HepG2 (cell line): ENCODE measurements around the gene SHISA7. TPM values are rescaled to one million over a fixed set of nuclear protein-coding genes. Genes with fewer than 3 reads are reported as not detected.

Experiments used
- ATAC-seq: fragments of 200-7000 bp; cut with Tn5 transposase; 3 replicates; pipeline ENCODE4 v1.9.1; 2020; ENCODE audit warnings: mild to moderate bottlenecking, moderate library complexity
- BruUV-seq: library from RNA; stranded (reverse); fragments of 400-500 nt; replicated peaks from 2 replicates; lab custom pipeline; 2021; lab: Mats Ljungman, UMichigan
- CTCF ChIA-PET: fragments of 300-600 bp; formaldehyde crosslinking; extraction: SDS; loops from one replicate; lab custom pipeline; 2021; ENCODE audit warnings: low total read pairs, inconsistent platforms, low intra/inter-chr PET ratio; lab: Yijun Ruan, JAX
- POLR2A ChIA-PET: fragments of 350-600 bp; sonication (Branson Sonifier 250); formaldehyde crosslinking; loops from one replicate; lab custom pipeline; 2020; ENCODE audit warnings: antibody characterized with exemption, inconsistent platforms; lab: Yijun Ruan, JAX
- DNase-seq: peaks from one replicate; pipeline ENCODE4 v3.0.0-alpha.2; 2015; ENCODE audit warnings: low spot score
- FAIRE-seq: peaks from 3 replicates; lab custom pipeline; 2011; peaks lifted over from hg19 to GRCh38; lab: Jason Lieb, UNC
- H2AFZ ChIP-seq: one replicate; pipeline ENCODE4 v1.6.1; 2011; ENCODE audit warnings: low read length, inconsistent platforms
- H3K27ac ChIP-seq: fragments of 300-600 bp; 3 replicates; pipeline ENCODE4 v1.8.0; 2011; ENCODE audit warnings: mixed run types, mild to moderate bottlenecking, mixed read lengths, low read length, inconsistent platforms; ENCODE audit not compliant: insufficient read depth; ENCODE audit errors: extremely low read length
- H3K27me3 ChIP-seq, 2 experiments: fragments of 200-600 bp in 1 of 2; 2 replicates in 1 of 2; 3 replicates in 1 of 2; pipeline versions ENCODE4 v1.6.0 to v1.8.0; 2011; ENCODE audit warnings: low read length in 2 of 2, mild to moderate bottlenecking in 2 of 2, moderate library complexity in 2 of 2, inconsistent platforms in 1 of 2; ENCODE audit not compliant: insufficient read depth in 2 of 2, control insufficient read depth in 1 of 2
- H3K36me3 ChIP-seq, 2 experiments: fragments of 200-600 bp in 1 of 2; replicated peaks in 1 of 2; 2 replicates in 1 of 2; 3 replicates in 1 of 2; pipeline versions ENCODE4 v1.5.1 to v1.8.0; 2011; ENCODE audit warnings: low read length in 2 of 2, inconsistent platforms in 1 of 2; ENCODE audit not compliant: insufficient read depth in 2 of 2, control insufficient read depth in 1 of 2
- H3K4me1 ChIP-seq: 2 replicates; pipeline ENCODE4 v1.5.1; 2012; ENCODE audit warnings: low read length, inconsistent platforms; ENCODE audit not compliant: insufficient read depth
- H3K4me2 ChIP-seq: 2 replicates; pipeline ENCODE4 v1.6.0; 2011; ENCODE audit warnings: low read depth, low read length, inconsistent platforms
- H3K4me3 ChIP-seq, 3 experiments: fragments of 200-600 bp in 1 of 3; sonication (generic), shearing (Covaris generic) in 1 of 3; replicated peaks in 1 of 3; 2 replicates each; pipeline ENCODE4 v1.5.1; 2011 to 2016; ENCODE audit warnings: low read length in 3 of 3, inconsistent platforms in 2 of 3, low read depth in 2 of 3, mild to moderate bottlenecking in 2 of 3, control low read depth in 1 of 3, mixed read lengths in 1 of 3; ENCODE audit not compliant: insufficient read depth in 1 of 3
- H3K79me2 ChIP-seq: one replicate; pipeline ENCODE4 v1.6.1; 2011; ENCODE audit warnings: low read length, inconsistent platforms; ENCODE audit not compliant: insufficient read depth
- H3K9ac ChIP-seq: 2 replicates; pipeline ENCODE4 v1.6.0; 2011; ENCODE audit warnings: mild to moderate bottlenecking, low read depth, low read length, inconsistent platforms; ENCODE audit not compliant: insufficient read depth
- H3K9me3 ChIP-seq: 2 replicates; pipeline ENCODE4 v1.5.1; 2012; ENCODE audit warnings: mild to moderate bottlenecking, low read length
- H4K20me1 ChIP-seq: 2 replicates; pipeline ENCODE4 v1.6.0; 2011; ENCODE audit warnings: inconsistent platforms, mild to moderate bottlenecking, low read length, moderate library complexity; ENCODE audit not compliant: insufficient read depth
- AGO2 ChIP-seq: fragments of 200-400 bp; formaldehyde crosslinking; optimal IDR thresholded peaks from 2 replicates; pipeline ENCODE3; 2017; ENCODE audit warnings: mild to moderate bottlenecking, low read depth, low read length, moderate library complexity
- AKAP8 ChIP-seq: sonication (generic); formaldehyde crosslinking; IDR thresholded peaks from 2 replicates; pipeline ENCODE4 v1.5.1; 2020; ENCODE audit warnings: mild to moderate bottlenecking, missing genetic modification reagents
- HMG20A ChIP-seq: IDR thresholded peaks from 2 replicates; pipeline ENCODE4 v1.6.1; 2016; ENCODE audit warnings: borderline replicate concordance
- KDM2A ChIP-seq: sonication (generic); formaldehyde crosslinking; IDR thresholded peaks from 2 replicates; pipeline ENCODE4 v1.4.0; 2020; ENCODE audit warnings: low read depth, missing genetic modification reagents, borderline replicate concordance
- PAF1 ChIP-seq: IDR thresholded peaks from 2 replicates; pipeline ENCODE4 v1.6.1; 2016; ENCODE audit warnings: missing genetic modification reagents, missing compliant biosample characterization
- POLR2G ChIP-seq: fragments of 200-400 bp; formaldehyde crosslinking; IDR thresholded peaks from 2 replicates; pipeline ENCODE4 v1.6.1; 2018; ENCODE audit warnings: mild to moderate bottlenecking, low read depth, low read length, moderate library complexity
- RBM22 ChIP-seq: fragments of 200-400 bp; formaldehyde crosslinking; optimal IDR thresholded peaks from 2 replicates; pipeline ENCODE3; 2017; ENCODE audit warnings: mild to moderate bottlenecking, low read length, moderate library complexity
- ZMAT3 ChIP-seq: sonication (generic); formaldehyde crosslinking; conservative IDR thresholded peaks from 2 replicates; pipeline ENCODE4 v1.7.0; 2021; ENCODE audit warnings: missing genetic modification reagents
- WGBS: methylation state at CpG from one replicate; pipeline ENCODE4 v1.1.6; 2017; ENCODE audit warnings: low lambda C conversion rate; 5-methylcytosine and 5-hydroxymethylcytosine counted together
- in situ Hi-C: cut with HindIII; loops from 2 replicates; pipeline ENCODE4 v1.10.0; 2017; ENCODE audit warnings: low pct_unique_long_range_greater_than_20kb; ENCODE audit not compliant: extremely low pct_ligation_motif_present
- intact Hi-C: fragments of 100-400 bp; cut with micrococcal nuclease; formaldehyde crosslinking; loops from one replicate; pipeline ENCODE4 v1.10.0; 2022; ENCODE audit not compliant: unreplicated experiment
- polyA plus RNA-seq, 8 experiments: library from polyadenylated mRNA; depleted of rRNA in 3 of 8; stranded (reverse) in 7 of 8; unstranded in 1 of 8; fragments of >200 nt; fragmentation: Illumina TruSeq in 4 of 8; extraction: Trizol in 4 of 8; gene quantifications; 2 replicates each; pipeline versions ENCODE4 v1.2.1 to v1.2.3, GENCODE V29; 2011 to 2016; ENCODE audit warnings: low read depth in 4 of 8, missing spikeins in 1 of 8, mixed read lengths in 1 of 8; ENCODE audit not compliant: insufficient read depth in 1 of 8
- total RNA-seq, 5 experiments: library from RNA; depleted of rRNA; stranded (reverse); fragments of >200 nt; fragmentation: Illumina TruSeq; extraction: Trizol; gene quantifications; 2 replicates each; pipeline ENCODE4 v1.2.3, GENCODE V29; 2016; ENCODE audit warnings: low read depth in 1 of 5

Gene SHISA7
- total and polyA plus RNA-seq, 2 of the 13 experiments (the other 11 are each of a cell fraction or from before 2014, with no cell fraction given) = not detected

DNA sequence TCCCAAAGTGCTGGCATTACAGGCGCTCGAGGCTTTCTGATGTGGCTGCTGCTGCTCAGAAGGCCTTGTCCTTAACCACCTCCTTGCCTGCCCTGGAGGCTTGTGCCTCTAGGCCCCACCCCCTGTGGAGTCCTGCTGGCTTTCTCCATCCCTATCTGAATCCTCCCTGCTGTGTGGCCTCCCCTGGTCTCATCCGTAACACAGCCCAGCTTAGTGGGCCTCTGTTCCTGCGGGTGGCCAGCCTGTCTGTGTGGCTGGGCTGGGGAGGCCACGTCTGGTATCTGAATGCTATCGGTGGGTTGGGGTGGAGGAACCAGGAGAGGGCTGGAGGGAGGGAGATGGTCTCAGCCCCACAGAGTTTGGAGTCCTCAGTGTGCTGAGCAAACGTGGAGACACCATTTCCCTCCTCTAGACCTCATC is 52.6 kb downstream of the SHISA7 start:
- Histone ChIP-seq H3K27me3 (no peaks in the 10 kb centered on the region; a peak in 1 of 5 replicates), H4K20me1 (peaks cover 48% of the 10 kb centered on the region), H3K4me3 (no peak overlapping the region), H3K4me1 (peaks cover 55% of the 10 kb centered on the region), H3K36me3 (peaks cover 16 to 35% of the 10 kb centered on the region in 2 experiments), H2AFZ (no peak overlapping the region), H3K9ac (no peak overlapping the region), H3K27ac (no peak overlapping the region), H3K9me3 (no peaks in the 10 kb centered on the region), H3K79me2 (peaks cover 27% of the 10 kb centered on the region), H3K4me2 (no peak overlapping the region)
- DNase-seq (no peak), FAIRE-seq (no peak), ATAC-seq (no peak)
- ChIA-PET CTCF (no interaction called here), POLR2A (interaction anchor here (1.3 to 9.7 kb wide), 3 partner anchors 16 to 51 kb away, joined by 3 to 62 read pairs (median 3); partner anchors contain the start of gene UBE2S)
- no TSS peak for BruUV-seq
- TF ChIP-seq ZMAT3 (no peak), POLR2G (peak; percentile 15), PAF1 (CRISPR knock-in tag) (peak; percentile 71; the same call in 1 of the 2 replicates), HMG20A (CRISPR knock-in tag) (no peak), RBM22 (peak; percentile 85), KDM2A (0 out of 2 replicates have a peak, but pooled peaks have one; percentile 1), AKAP8 (CRISPR knock-in tag) (0 out of 2 replicates have a peak, but pooled peaks have one; percentile 10), AGO2 (peak; percentile 55)
- in situ Hi-C loops (no loop called here), intact Hi-C loops (no loop called here)
- 98% methylated on average over 7 of the region's 7 CpGs for WGBS
